C1 segment of cervical spinal cord (tissue), 14 donors: ENCODE data around the gene JMJD8.

Experiments used
- DNase-seq, 14 donors: peaks; one replicate each; lab custom pipeline; 2025; lab: John Stamatoyannopoulos, UW

Gene JMJD8

DNA sequence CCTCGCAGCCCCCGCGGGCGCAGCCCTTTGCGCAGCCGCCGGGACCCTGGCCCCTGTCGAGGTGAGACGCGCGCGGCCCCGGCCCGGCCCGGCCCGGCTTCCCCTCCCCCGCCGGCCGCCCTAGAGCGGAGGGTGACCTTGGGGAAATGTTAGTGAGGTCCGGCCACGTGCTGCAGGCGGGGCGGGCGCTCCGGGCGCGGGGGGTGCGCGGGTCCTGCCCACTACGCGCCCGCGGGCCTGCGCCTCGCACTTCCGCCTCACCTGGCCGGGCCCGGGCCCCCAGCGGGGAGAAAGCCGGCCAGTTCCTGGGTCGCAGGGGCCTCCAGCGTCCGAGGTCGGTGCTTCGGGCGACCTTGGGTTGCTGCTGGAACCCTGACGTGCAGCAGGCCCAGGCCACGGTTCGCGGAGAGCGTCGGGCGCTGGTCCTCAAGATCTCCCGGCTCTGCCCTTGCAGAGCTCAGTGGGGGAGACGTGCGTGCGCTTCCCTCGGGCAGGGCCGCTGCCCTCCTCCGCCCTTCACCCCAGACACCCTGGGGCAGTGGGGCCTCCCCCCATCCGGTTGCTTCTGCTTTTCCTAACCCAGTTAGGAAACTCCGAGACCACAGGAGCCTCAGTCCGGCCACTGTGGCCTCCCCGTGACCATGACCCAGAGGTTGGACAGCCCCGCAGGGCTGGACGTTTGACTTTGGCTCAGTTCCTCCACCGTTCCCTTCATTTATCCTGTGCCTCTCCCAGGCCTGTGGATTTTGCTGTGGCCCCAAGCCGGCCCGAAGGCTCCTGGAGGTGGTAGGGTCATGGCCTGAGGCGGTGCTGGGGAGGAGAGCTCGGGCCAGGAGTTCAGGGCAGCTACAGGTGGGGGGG is 41.7 kb downstream of the JMJD8 start:
- DNase-seq: peak in 7 of 14 donors; percentile 13 to 58 (median 44)

DNA sequence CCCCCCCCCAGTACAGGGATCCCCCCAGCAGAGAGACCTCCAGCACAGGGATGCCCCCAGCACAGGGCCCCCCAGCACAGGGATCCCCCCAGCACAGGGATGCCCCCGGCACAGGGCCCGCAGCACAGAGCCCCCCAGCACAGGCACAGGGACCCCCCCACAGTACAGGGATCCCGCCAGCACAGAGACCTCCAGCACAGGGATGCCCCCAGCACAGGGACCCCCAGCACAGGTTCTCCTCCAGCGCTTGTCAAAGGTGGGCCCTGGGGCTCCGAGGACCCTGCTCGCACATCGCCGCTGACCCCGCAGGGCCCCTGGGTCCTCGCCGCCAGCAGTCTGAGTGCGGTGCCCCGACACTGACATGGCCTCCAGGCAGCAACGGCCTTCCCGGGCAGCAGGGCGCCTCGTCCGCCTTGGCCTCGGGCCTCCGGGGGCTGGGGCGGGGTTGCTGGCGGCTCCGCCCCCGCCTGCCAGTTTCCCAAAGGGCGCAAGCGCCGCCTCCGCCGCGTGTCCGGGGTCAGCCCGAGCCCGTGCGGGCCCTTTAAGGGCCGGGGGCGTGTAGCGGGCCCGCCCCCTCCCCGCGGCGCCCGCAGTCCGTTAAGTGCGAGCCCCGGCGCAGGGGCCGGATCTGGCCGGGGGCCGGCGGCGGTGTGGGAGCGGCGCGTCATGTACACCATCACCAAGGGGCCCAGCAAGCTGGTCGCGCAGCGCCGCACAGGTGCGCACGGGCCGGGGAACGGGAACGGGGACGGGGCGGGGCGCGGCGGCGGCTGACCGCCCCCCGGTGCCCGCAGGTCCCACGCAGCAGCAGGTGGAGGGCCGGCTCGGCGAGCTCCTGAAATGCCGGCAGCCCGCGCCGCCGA is 42.6 kb downstream of the JMJD8 start, which contains the start of gene MCRIP2:
TSS of gene MCRIP2 (plus strand) at position 503 of the 863 bp plus-strand sequence. CDS start at position 667, 164 bp downstream.
- peak in 13 of 14 donors; percentile 15 to 84 (median 62) for DNase-seq

DNA sequence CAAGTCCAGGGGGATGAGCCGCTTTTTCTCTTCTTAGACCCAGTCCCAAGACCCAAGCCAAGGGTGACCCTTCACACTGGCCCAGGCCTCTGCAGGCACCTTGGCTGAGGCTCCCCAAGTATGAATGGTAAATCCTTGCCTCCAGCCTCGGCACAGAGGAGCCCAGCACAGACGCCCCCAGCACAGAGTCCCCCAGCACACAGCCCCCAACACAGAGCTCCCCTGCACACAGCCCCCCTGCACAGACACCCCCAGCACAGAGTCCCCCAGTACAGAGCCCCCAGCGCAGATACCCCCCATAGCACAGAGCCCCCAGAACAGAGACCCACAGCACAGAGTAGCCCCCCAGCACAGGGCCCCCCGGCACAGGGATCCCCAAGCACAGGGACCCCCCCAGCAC is 43.5 kb downstream of the JMJD8 start:
- DNase-seq: no peak

DNA sequence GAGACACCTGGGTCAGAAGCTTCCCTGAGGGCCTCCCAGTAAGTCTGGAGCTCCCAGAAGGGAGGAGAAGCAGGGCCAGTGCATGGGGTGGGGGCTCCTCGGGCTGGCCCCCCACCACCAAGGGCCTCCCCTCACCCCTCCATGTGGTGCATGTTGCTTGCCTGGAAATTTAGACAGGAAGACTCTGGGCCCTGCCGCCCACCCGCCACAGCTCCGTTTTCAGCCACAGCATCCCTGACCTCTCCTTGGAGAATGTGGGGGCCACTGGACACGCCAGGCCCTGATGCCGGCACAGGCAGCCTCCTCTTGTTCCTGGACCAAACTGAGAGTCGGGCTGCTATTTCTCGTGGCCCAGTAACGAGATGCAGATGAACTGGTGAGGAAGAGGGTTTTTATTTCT is 45.3 kb downstream of the JMJD8 start:
- DNase-seq: no peak

DNA sequence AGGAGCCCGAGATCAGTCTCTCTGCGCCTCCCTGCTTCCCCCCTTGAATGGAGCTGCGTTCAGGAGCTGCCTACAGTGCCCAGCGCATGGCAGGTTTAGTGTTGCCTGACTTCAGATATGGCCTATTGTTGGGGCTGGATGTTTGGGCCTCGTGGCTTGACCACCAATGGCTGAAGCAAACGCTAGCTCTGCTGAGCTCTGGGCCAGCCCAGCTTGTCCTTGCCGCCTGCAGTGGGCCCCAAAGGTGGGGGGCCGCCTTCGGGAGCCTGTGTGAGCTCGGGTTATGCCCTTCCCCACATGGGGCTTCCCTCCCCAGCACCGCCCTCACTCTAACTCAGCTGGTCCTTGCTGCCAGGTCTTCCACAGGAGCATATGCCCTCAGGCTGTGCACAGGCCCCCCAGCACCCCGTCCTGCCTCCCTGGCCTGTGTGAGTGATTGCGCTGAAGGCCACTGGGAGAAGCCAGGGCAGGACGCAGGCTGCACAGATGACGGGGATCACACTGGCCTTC is 46.0 kb downstream of the JMJD8 start:
- no peak for DNase-seq

DNA sequence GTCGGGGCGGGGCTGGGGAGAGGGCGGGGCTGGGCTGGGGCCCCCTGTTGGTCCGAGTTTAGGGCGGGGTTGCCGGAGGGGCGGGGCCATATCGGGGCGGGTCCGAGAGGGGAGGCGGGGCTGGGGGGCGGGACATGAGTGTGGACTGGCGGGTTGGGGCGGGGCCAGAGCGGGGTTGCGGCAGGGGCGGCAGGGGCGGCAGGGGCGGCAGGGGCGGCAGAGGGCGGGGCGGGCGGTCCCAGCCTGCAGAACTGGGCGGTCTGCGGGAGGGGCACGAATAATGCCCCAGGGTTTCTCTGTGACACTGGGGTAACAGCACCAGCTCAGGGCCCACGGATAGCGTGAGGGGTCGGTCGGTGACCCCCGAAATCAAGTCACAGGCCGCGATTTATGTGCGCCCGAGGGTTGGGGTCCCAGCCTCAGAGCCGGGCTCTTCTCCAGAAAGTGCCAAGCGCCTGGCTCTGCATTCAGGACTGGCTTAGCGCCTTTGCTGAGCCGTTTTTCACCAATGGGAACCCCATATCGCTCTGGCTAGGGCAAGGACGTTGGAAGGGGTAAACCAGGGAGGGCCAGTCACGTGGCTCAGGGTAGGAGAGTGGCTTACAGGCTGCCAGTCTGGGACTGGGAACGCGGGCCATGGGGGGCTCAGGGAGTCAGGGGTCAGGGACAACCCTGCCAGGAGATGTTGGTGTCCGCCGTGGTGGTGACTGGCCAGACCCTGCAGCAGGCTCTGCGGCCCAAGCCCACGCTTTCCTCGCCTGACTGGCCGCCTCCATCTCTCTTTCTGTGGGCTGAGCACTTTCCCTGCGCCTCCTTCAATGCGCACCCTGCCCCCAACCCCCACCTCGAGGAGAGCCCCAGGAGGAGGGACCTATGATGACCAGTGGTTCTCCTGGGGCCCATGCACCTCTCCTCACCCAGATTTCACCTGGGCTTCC is 46.8 kb downstream of the JMJD8 start:
- peak in 11 of 14 donors; percentile 27 to 99 (median 95) for DNase-seq

DNA sequence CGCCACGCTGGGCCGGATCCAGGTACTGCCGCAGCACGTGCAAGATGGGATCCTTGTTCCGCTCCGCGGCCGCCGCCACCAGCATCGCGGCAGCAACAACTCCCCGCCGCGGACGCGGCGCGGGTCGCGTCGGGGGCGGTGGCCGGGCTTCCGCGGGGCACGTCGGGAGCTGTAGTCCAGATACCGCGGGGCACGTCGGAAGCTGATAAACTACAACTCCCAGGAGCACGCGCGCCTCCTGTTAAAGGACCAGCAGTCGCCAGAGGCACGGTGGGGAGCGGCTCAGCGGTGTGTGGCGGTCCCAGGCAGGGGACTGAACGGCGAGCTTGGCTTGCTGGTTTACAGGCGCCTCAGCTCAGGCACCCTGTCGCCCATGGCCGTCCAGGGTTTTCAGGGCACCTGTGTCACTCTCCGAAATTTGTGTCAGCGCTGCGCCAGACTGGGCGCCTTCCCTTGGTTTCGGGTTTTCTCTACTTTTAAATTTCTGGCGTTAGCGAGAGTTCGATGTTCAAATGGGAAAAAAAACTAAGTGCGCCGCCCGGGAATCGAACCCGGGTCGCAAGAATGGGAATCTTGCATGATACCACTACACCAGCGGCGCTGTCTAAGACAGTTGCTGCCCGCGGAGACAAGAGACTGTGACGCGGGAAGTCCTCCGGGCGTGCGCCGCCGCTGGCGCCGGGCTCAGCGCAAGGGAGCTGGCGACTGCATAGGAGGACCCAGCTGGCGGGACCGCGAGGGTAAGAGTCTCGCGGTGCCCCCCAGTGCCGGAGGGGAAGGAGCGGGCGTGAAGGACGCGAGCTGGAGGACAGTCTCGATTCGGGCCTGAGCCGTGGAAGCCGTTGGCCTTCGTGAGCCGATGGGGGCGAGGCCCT is 47.7 kb downstream of the JMJD8 start, which contains the start of gene METTL26:
TSS of gene METTL26 (minus strand) at position 100 of the 875 bp plus-strand sequence. CDS start at position 85, 15 bp downstream.
- peak; percentile 84 to 99 (median 95) for DNase-seq

DNA sequence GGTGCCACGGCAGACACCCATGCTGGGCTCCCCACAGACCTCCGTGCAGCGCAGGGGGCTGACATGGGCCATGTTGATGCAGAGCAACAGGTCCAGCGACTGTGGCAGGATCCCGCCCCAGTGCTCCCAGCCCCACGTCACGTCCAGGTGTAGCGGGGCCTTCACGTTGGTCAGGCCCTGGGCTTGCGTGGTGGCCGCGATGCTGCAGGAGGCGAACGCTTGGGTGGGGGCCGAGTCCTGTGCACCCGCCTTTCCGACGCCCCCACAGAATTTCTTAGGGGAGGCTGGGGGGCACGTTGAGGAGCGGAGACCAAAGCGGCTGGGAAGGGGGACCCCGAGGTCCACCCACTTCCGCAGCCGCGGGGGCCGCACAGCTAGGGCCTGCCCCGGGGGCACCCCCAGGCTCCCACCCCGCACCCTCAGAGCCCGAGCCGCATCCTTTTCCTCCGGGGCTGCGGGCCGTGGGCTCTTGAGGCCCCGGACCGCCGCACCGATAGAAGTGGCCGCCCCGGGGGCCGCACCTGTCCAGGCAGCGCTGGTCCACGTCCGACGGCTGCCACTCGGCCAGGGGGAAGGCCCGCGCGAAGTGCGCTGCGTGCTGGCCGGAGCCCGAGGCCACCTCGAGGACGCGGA is 48.4 kb downstream of the JMJD8 start:
- DNase-seq: no peak

DNA sequence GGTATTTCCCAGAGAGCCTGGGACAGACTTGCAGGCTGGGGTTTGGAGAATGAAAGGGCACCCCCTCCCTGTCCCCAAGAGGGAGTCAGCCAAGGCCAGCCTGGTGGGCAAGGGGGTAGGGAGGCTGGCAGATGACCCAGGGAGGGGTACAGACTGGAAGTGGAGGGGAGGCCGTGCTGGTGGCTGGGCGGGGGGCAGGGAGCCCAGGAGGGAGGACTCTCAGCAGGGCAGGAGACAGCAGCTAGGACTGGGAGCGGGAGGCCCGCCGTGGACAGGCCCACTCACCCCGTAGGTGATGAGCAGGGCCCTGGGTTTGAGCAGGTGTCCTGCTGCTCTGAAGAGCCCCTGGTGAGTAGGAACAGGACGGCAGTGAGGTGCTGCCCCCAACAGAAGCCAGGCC is 49.1 kb downstream of the JMJD8 start:
- DNase-seq: no peak

DNA sequence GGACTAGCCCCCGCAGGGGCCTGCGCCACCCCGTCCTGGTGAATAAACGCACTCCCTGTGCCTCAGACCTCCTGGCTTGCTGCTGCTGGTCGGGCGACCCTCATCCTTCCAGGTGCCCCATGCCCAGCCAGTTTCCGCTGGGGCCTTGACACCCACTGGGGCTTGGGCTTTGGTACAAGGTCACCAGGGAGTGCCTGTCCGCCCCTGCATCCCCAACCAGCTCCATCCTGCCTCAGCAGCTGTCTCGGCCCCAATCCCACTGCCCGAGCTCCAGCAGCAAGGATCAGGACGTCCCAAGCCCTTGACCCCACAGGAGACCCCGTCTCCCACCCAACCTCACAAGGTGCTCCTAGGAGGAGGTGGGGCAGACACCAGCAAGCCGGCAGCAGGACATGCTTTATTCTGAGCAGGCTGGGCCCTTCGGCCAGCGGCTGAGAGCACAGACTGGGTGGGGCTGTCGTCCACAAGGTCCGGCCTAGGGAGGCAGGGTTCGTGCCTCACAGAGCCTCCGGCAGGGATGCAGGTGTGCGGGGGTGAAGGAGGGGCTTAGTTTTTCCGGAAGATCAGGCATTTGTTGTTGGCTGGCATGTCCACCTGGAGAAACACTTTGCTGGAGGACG is 50.0 kb downstream of the JMJD8 start:
- no peak for DNase-seq

DNA sequence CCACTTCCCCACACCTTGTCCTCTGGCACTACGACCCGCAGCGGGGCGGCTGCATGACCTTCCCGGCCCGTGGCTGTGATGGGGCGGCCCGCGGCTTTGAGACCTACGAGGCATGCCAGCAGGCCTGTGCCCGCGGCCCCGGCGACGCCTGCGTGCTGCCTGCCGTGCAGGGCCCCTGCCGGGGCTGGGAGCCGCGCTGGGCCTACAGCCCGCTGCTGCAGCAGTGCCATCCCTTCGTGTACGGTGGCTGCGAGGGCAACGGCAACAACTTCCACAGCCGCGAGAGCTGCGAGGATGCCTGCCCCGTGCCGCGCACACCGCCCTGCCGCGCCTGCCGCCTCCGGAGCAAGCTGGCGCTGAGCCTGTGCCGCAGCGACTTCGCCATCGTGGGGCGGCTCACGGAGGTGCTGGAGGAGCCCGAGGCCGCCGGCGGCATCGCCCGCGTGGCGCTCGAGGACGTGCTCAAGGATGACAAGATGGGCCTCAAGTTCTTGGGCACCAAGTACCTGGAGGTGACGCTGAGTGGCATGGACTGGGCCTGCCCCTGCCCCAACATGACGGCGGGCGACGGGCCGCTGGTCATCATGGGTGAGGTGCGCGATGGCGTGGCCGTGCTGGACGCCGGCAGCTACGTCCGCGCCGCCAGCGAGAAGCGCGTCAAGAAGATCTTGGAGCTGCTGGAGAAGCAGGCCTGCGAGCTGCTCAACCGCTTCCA is 50.6 kb downstream of the JMJD8 start:
- no peak for DNase-seq

DNA sequence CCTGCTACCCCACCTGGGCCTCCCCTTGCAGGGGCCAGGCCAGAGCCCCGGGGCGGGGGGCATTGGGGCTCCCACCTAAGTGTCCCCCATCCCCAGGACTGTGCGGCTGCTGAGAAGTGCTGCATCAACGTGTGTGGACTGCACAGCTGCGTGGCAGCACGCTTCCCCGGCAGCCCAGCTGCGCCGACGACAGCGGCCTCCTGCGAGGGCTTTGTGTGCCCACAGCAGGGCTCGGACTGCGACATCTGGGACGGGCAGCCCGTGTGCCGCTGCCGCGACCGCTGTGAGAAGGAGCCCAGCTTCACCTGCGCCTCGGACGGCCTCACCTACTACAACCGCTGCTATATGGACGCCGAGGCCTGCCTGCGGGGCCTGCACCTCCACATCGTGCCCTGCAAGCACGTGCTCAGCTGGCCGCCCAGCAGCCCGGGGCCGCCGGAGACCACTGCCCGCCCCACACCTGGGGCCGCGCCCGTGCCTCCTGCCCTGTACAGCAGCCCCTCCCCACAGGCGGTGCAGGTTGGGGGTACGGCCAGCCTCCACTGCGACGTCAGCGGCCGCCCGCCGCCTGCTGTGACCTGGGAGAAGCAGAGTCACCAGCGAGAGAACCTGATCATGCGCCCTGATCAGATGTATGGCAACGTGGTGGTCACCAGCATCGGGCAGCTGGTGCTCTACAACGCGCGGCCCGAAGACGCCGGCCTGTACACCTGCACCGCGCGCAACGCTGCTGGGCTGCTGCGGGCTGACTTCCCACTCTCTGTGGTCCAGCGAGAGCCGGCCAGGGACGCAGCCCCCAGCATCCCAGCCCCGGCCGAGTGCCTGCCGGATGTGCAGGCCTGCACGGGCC is 51.4 kb downstream of the JMJD8 start:
- no peak for DNase-seq

DNA sequence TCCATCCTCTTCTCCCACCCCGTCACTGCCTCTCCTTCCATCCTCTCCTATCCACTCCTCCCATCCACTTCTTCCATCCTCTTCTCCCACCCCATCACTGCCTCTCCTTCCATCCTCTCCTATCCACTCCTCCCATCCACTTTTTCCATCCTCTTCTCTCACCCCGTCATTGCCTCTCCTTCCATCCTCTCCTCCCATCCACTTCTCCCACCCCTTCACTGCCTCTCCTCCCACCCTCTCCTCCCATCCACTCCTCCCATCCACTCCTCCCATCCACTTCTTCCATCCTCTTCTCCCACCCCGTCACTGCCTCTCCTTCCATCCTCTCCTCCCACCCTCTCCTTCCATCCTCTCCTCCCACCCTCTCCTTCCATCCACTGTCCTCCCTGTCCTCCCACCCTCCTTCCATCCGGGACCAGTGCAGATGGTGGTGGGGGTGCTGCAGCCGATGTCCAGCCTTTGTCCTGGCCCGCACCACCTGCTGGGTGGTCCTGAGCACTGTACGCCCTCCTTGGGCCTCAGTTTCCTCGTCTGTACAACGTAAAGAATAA is 52.3 kb downstream of the JMJD8 start:
- DNase-seq: no peak
